Mucosa of stomach (tissue), 1 donor: Measurements from ENCODE around the gene LYSMD2.

Source experiments
- H3K27me3 ChIP-seq: one replicate; pipeline ENCODE4 v1.7.0; 2013; ENCODE audit warnings: mild to moderate bottlenecking, low read length; ENCODE audit not compliant: control insufficient read depth, insufficient read depth
- H3K36me3 ChIP-seq: one replicate; pipeline ENCODE4 v1.7.0; 2013; ENCODE audit warnings: low read length; ENCODE audit not compliant: control insufficient read depth, insufficient read depth
- H3K4me1 ChIP-seq: one replicate; pipeline ENCODE4 v1.7.0; 2013; ENCODE audit warnings: mild to moderate bottlenecking, low read length; ENCODE audit not compliant: control insufficient read depth, insufficient read depth
- H3K4me3 ChIP-seq: one replicate; pipeline ENCODE4 v1.7.0; 2013; ENCODE audit warnings: low read length
- H3K9ac ChIP-seq: one replicate; pipeline ENCODE4 v1.7.0; 2013; ENCODE audit warnings: mild to moderate bottlenecking, low read length, moderate library complexity
- H3K9me3 ChIP-seq: one replicate; pipeline ENCODE4 v1.7.0; 2013; ENCODE audit warnings: mild to moderate bottlenecking, low read length, moderate library complexity; ENCODE audit not compliant: control insufficient read depth
- donor health status: Pancreatic carcinoma.

Gene LYSMD2

DNA sequence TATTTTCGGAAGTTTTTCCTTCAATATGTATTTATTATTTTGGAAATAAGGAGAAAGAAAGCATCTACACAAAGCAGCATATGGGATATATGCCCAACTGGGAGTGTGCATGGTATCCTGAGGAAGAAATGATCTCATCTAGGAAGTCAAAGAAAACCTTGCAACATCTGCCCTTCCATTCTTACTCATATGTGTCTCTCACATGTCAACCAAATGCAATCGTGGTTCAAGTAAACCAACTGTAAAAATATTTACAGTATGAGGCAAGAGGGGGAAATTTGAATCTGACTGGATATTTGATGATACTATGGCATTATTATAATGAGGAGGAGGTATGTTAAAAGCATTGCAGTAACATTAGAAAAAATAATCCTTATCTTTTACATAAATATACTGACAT is 59.4 kb downstream of the LYSMD2 start:
- Histone ChIP-seq H3K4me1 (peaks cover 4% of the 10 kb centered on the region), H3K9me3 (no peaks in the 10 kb centered on the region), H3K4me3 (no peak overlapping the region), H3K9ac (no peak overlapping the region), H3K36me3 (no peaks in the 10 kb centered on the region), H3K27me3 (peaks cover 7% of the 10 kb centered on the region)

DNA sequence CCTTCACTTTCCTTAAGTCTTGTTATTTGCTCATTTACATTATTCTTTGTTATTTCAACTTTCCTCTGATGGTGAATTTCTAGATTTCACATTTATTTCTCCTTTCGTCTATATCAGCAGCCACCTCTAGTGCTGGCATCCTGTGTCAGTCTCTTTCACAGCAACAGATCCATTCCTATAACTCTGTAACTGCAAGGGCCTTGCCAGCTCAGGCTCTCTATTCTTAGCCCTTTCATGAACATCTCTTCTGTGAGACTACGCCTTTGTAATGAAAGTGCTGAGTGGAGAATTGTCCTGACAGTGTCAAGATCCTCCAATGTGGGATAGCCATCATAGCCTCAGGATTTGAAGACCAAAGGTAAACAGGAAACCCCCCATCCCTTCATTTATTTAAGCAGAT is 60.0 kb downstream of the LYSMD2 start:
- no peak overlapping the region for H3K4me3 ChIP-seq
- peaks cover 4% of the 10 kb centered on the region for H3K4me1 ChIP-seq
- H3K9me3 ChIP-seq: no peaks in the 10 kb centered on the region
- no peaks in the 10 kb centered on the region for H3K36me3 ChIP-seq
- no peak overlapping the region for H3K9ac ChIP-seq
- peaks cover 7% of the 10 kb centered on the region for H3K27me3 ChIP-seq

DNA sequence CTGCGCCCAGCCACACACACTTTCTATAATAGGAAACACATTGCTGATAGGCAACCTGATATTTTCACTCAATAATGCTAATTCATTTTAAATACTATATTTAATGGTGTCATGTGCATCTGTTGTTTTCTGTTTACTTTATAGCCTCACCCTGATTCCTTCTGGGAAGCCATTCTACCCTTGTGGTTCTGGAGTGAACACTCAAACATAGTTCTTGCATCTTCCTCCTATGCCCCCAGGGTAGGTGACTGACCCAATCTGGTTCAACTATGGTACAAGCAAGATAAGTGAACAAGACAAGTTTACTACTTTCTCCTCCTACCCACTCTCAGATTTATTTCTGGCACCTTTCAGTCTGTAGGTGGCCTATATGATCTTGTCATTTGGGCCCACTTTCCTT is 60.4 kb downstream of the LYSMD2 start:
- no peaks in the 10 kb centered on the region for H3K9me3 ChIP-seq
- H3K36me3 ChIP-seq: no peaks in the 10 kb centered on the region
- peaks cover 4% of the 10 kb centered on the region for H3K4me1 ChIP-seq
- no peak overlapping the region for H3K9ac ChIP-seq
- H3K27me3 ChIP-seq: peaks cover 7% of the 10 kb centered on the region
- no peak overlapping the region for H3K4me3 ChIP-seq

DNA sequence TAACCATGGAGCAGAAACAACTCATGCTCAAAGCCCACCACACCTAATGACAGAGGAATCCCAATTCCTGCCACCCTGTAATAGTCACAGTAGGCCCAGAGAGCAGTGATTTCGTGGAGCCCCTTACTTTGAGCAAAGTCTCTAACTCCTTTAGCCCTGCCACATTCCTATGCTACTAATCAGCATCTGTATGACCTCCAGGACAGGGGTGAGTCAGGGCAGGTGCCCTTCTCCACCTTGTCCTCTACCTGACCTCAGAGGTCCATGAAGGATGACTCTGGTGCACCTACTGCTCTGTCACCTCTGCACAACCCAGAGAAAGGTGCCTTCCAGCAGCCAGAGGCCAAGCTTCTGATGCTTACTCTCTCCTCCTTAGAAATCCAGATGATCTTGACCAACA is 62.2 kb downstream of the LYSMD2 start:
- Histone ChIP-seq H3K9ac (no peak overlapping the region), H3K4me1 (no peaks in the 10 kb centered on the region), H3K4me3 (no peak overlapping the region), H3K27me3 (peaks cover 6% of the 10 kb centered on the region), H3K9me3 (no peaks in the 10 kb centered on the region), H3K36me3 (no peaks in the 10 kb centered on the region)
